Right ventricle myocardium superior (tissue), 1 donor: ENCODE measurements around the gene SLAMF6. TPM values are rescaled to one million over a fixed set of nuclear protein-coding genes. Genes with fewer than 3 reads are reported as not detected.

ENCODE experiments used
- ATAC-seq: fragments of 200-7000 bp; cut with Tn5 transposase; one replicate; pipeline ENCODE4 v1.9.1; 2020; ENCODE audit warnings: mild to moderate bottlenecking; ENCODE audit not compliant: poor library complexity
- DNase-seq: peaks from one replicate; pipeline ENCODE4 v3.0.0-alpha.2; 2020
- intact Hi-C: fragments of 100-400 bp; cut with DNase I; formaldehyde crosslinking; loops from one replicate; pipeline ENCODE4 v1.11.2; 2022
- total RNA-seq: library from RNA; stranded (reverse); fragmentation: NEBNext Ultra II Directional; extraction: Animal tissue kit (Norgen Biotek cat#: 25700); gene quantifications from one replicate; pipeline ENCODE4 v1.2.1, GENCODE V29; 2021
- donor health status: DM: no; HTN: yes; CAD: no; lungs with severe emphysema.

Gene SLAMF6
- total RNA-seq, 1 donor from 2014 or later = 0.30 TPM

- intact Hi-C loops = no loop called here
- ATAC-seq = no peak
- no peak for DNase-seq
These were observed 71.8 kb downstream of the SLAMF6 start for GRCh38 chr1:160451119-160451858.

GRCh38 chr1:160449494-160449893 is 73.6 kb downstream of the SLAMF6 start:
- DNase-seq = no peak
- intact Hi-C loops = no loop called here
- no peak for ATAC-seq

GRCh38 chr1:160446945-160447600 is 76.0 kb downstream of the SLAMF6 start:
- intact Hi-C loops = no loop called here
- no peak for DNase-seq
- ATAC-seq = no peak

GRCh38 chr1:160439718-160440117 is 83.3 kb downstream of the SLAMF6 start:
- intact Hi-C loops = no loop called here
- no peak for ATAC-seq
- DNase-seq = no peak

GRCh38 chr1:160438935-160439334 is 84.1 kb downstream of the SLAMF6 start:
- intact Hi-C loops = no loop called here
- ATAC-seq = no peak
- DNase-seq = no peak

- DNase-seq (no peak), ATAC-seq (no peak)
- intact Hi-C loops = no loop called here
These were observed 84.6 kb downstream of the SLAMF6 start for GRCh38 chr1:160438317-160438918.

GRCh38 chr1:160437432-160438316 is 85.4 kb downstream of the SLAMF6 start:
- intact Hi-C loops = no loop called here
- ATAC-seq (no peak), DNase-seq (no peak)

GRCh38 chr1:160436966-160437365 is 86.1 kb downstream of the SLAMF6 start:
- intact Hi-C loops = no loop called here
- ATAC-seq = no peak

More at GRCh38 chr1:160436966-160437365, 86.1 kb downstream of the SLAMF6 start:
- DNase-seq = no peak

Other genes starting within 250 kb of the SLAMF6 start
- gene PEX19, start 238.1 kb downstream of the SLAMF6 start, total RNA-seq = 97.3 TPM
- gene COPA, start 180.0 kb downstream of the SLAMF6 start, total RNA-seq = 83.9 TPM
- gene NCSTN, start 179.9 kb downstream of the SLAMF6 start, total RNA-seq = 57.9 TPM
- not detected for gene NHLH1, start 156.2 kb downstream of the SLAMF6 start, total RNA-seq
- 1.9 TPM for gene VANGL2, start 122.7 kb downstream of the SLAMF6 start, total RNA-seq
- 2.5 TPM for gene CD84, start 56.2 kb upstream of the SLAMF6 start, total RNA-seq
- gene SLAMF1, start 123.8 kb upstream of the SLAMF6 start, total RNA-seq = 0.27 TPM
- 0.91 TPM for gene CD48, start 188.6 kb upstream of the SLAMF6 start, total RNA-seq
- gene SLAMF7, start 216.0 kb upstream of the SLAMF6 start, total RNA-seq = 0.16 TPM